ACC112 (cell line): ENCODE data around the gene ABHD1.

ENCODE experiments used
- H2AFZ ChIP-seq: fragments of 200-600 bp; sonication (generic); one replicate; pipeline ENCODE4 v1.6.0; 2017; ENCODE audit warnings: antibody characterized with exemption, low read length; ENCODE audit not compliant: unreplicated experiment
- H3K27ac ChIP-seq: fragments of 200-600 bp; sonication (generic); 2 replicates; pipeline ENCODE4 v1.5.1; 2014; ENCODE audit warnings: low read depth, mild to moderate bottlenecking, antibody characterized with exemption, low read length, moderate library complexity
- H3K27me3 ChIP-seq: fragments of 200-600 bp; sonication (generic); 2 replicates; pipeline ENCODE4 v1.6.1; 2014; ENCODE audit warnings: mild to moderate bottlenecking, antibody characterized with exemption, low read length, moderate library complexity, mixed read lengths; ENCODE audit not compliant: insufficient read depth
- H3K36me3 ChIP-seq: fragments of 200-600 bp; sonication (generic); 2 replicates; pipeline ENCODE4 v1.6.1; 2016; ENCODE audit warnings: mild to moderate bottlenecking, antibody characterized with exemption, low read length, moderate library complexity, mixed read lengths; ENCODE audit not compliant: insufficient read depth
- H3K4me1 ChIP-seq: fragments of 200-600 bp; sonication (generic); one replicate; pipeline ENCODE4 v1.6.1; 2016; ENCODE audit warnings: low read length, mixed read lengths; ENCODE audit not compliant: insufficient read depth, unreplicated experiment, control insufficient read depth
- H3K4me3 ChIP-seq: fragments of 200-600 bp; sonication (generic); 2 replicates; pipeline ENCODE4 v1.5.1; 2014; ENCODE audit warnings: mild to moderate bottlenecking, low read depth, low read length
- H3K79me2 ChIP-seq: fragments of 200-600 bp; sonication (generic); one replicate; pipeline ENCODE4 v1.6.0; 2016; ENCODE audit warnings: low read length; ENCODE audit not compliant: control insufficient read depth, unreplicated experiment, insufficient read depth

The ABHD1 gene

GRCh38 chr2:27128668-27129571 is 5.3 kb downstream of the ABHD1 start:
- Histone ChIP-seq H3K4me3 (no peak overlapping the region), H3K27me3 (no peaks in the 10 kb centered on the region), H3K36me3 (no peaks in the 10 kb centered on the region), H3K27ac (no peak overlapping the region), H3K79me2 (peaks cover 13% of the 10 kb centered on the region), H3K4me1 (peaks cover 8% of the 10 kb centered on the region), H2AFZ (no peak overlapping the region)

- peaks cover 16% of the 10 kb centered on the region for H3K79me2 ChIP-seq
- H3K27me3 ChIP-seq = no peaks in the 10 kb centered on the region
- H3K27ac ChIP-seq = no peak overlapping the region
- H3K4me3 ChIP-seq = no peak overlapping the region
- no peak overlapping the region for H2AFZ ChIP-seq
- no peaks in the 10 kb centered on the region for H3K36me3 ChIP-seq
- H3K4me1 ChIP-seq = peaks cover 8% of the 10 kb centered on the region
Measured at GRCh38 chr2:27130396-27130795, 6.8 kb downstream of the ABHD1 start.

GRCh38 chr2:27131429-27131828 is 7.8 kb downstream of the ABHD1 start:
- H3K27ac ChIP-seq = no peak overlapping the region
- H3K36me3 ChIP-seq = no peaks in the 10 kb centered on the region
- H3K4me1 ChIP-seq = peaks cover 8% of the 10 kb centered on the region
- H3K27me3 ChIP-seq = no peaks in the 10 kb centered on the region
- peaks cover 16% of the 10 kb centered on the region for H3K79me2 ChIP-seq
- no peak overlapping the region for H3K4me3 ChIP-seq
- no peak overlapping the region for H2AFZ ChIP-seq

DNA sequence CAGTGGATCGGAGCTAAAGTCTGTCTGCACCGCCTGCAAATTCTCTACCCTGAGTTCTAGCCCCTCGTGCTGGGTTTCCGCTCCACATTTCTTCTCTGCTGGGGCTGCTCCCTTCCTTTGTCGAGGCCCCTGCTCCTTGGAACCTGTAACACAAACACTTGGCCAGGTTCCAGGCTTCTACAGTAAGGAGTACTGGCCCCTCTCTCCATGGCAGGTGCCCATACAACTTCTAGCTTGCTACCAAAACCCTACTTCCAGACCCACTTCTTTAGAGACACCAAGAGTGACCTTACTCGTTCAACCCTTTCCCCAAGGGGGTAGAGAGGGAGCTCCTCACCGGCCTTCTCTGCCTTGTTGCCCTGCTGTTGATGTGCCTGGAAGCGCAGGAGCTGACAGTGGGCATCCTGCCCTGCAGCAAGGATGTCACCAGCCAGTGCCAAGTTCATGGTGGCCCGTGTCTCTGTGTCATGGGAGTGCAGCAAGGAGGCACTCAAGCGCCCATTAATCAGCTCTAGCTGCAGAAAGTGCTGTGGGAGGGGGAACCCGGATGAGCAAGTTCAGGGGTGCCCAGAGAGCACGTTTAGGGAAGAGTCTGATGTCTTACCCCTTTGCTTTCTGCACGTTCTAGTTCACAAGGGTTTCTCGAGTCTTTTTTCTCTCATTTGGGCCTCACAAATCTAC is 9.7 kb downstream of the ABHD1 start:
- Histone ChIP-seq H3K4me1 (peaks cover 8% of the 10 kb centered on the region), H2AFZ (no peak overlapping the region), H3K4me3 (peak overlapping the region; percentile 90), H3K79me2 (peaks cover 16% of the 10 kb centered on the region), H3K36me3 (no peaks in the 10 kb centered on the region), H3K27ac (no peak overlapping the region), H3K27me3 (no peaks in the 10 kb centered on the region)

- Histone ChIP-seq H3K4me3 (peak within 1 kb of the TSS; percentile 90), H3K27me3 (no peaks in the 10 kb centered on the region), H2AFZ (peak within 1 kb of the TSS; percentile 68), H3K36me3 (no peaks in the 10 kb centered on the region), H3K27ac (no peak within 1 kb of the TSS), H3K79me2 (peaks cover 16% of the 10 kb centered on the region), H3K4me1 (peaks cover 8% of the 10 kb centered on the region)
Measured at GRCh38 chr2:27133905-27134780, 10.5 kb downstream of the ABHD1 start, which contains the start of gene PREB. PREB (minus strand) TSS chr2:27134636; CDS start chr2:27134421, 215 bp downstream.

DNA sequence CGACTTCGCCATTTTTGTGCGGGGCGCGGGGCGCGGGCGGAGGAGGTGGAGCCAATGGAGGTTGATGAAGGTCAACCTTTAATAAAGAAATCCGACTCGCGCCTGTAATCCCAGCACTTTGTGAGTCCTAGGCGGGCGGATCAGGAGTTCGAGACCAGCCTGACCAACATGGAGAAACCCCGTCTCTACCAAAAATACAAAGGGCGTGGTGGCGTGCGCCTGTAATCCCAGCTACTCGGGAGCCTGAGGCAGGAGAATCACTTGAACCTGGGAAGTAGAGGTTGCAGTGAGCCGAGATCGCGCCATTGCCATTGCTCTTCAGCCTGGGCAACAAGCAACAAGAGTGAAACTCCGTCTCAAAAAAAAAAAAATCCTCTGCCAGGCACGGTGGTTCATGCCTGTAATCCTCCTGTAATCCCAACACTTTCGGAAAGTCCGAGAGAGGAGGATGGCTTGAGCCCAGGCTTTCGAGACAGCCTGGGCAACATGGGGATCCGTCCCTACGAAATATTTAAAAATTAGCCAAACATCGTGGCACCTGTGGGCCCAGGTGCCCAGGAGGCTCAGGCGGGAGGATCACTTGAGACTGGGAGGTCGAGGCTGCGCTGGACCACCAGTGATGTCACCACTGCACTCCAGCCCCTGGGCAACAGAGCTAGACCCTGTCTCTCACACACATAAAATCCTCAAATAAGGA is 11.3 kb downstream of the ABHD1 start:
- Histone ChIP-seq H3K36me3 (no peaks in the 10 kb centered on the region), H3K4me3 (peak overlapping the region; percentile 90; the same call in 1 of the 2 replicates), H3K27me3 (no peaks in the 10 kb centered on the region), H3K79me2 (peaks cover 16% of the 10 kb centered on the region), H3K4me1 (peaks cover 8% of the 10 kb centered on the region), H2AFZ (peak overlapping the region; percentile 46), H3K27ac (no peak overlapping the region)

DNA sequence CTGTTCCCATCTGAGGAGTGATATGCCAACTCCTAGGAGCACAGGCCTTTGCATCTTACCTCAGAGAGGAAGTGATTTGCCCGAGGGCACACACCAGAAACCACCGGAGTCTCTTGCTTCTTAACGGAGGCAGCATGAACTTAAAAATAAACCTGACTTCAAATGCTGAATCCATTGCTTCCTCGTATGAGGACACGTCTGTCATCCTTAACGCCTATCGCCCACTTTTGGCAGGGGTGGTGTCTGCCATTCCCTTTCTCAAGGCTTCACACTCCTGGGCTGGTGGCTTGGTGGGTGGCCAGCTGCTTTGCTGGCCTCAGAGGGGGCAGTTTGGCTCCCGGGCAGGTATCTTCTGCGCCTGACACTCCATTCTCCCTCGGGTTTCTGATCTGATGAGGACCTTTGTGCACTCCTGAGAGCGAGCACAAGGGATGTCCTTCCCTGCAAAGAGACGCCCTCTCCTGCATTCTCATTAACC is 11.9 kb downstream of the ABHD1 start:
- H3K4me3 ChIP-seq = no peak overlapping the region
- peaks cover 16% of the 10 kb centered on the region for H3K79me2 ChIP-seq
- peaks cover 8% of the 10 kb centered on the region for H3K4me1 ChIP-seq
- H2AFZ ChIP-seq = no peak overlapping the region
- no peak overlapping the region for H3K27ac ChIP-seq
- no peaks in the 10 kb centered on the region for H3K36me3 ChIP-seq
- H3K27me3 ChIP-seq = no peaks in the 10 kb centered on the region

- Histone ChIP-seq H3K79me2 (peaks cover 16% of the 10 kb centered on the region), H3K27me3 (no peaks in the 10 kb centered on the region), H2AFZ (no peak overlapping the region), H3K27ac (no peak overlapping the region), H3K4me1 (peaks cover 8% of the 10 kb centered on the region), H3K36me3 (no peaks in the 10 kb centered on the region), H3K4me3 (no peak overlapping the region)
Measured at GRCh38 chr2:27136751-27137150, 13.1 kb downstream of the ABHD1 start.

DNA sequence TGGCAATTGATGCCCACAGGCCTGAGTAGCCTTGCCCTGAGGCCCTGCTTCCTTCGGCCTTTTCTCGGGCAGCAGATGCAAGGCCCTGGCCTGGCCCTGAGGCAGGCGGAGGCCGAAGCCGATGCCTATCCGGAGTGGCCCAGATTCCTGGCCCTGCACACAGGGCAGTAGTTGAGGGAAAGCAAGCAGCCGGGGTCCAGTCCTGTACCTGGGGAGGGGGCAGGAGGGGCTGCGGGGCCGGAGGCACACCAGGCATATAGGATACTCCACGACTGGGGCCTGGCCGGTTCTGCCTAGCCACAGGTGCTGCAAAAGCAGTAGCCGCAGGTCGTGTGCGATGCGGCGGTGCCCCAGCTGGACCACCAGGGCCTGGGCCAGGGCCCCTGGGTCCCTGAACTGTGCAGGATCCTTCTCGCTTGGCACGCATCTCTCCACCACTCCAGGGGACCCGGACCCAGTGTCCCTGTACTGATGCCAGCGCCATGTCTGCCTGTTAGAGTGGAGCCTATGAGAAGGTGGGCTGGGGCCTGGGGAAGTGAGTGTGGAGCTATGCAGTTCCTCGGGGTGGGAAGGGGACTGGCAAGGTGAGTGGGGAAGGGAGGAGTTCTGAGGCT is 13.8 kb downstream of the ABHD1 start:
- no peak overlapping the region for H3K27ac ChIP-seq
- peaks cover 2% of the 10 kb centered on the region; the same call in 1 of the 2 replicates for H3K27me3 ChIP-seq
- peaks cover 16% of the 10 kb centered on the region for H3K79me2 ChIP-seq
- no peaks in the 10 kb centered on the region for H3K36me3 ChIP-seq
- H3K4me3 ChIP-seq = no peak overlapping the region
- no peak overlapping the region for H2AFZ ChIP-seq
- peaks cover 8% of the 10 kb centered on the region for H3K4me1 ChIP-seq
